ENCODE measurements around the gene NUDT13.

GRCh38 chr10:73139251-73139650, 29.0 kb downstream of the NUDT13 start:
- TF ChIP-seq CTCF (IDR thresholded peaks at IDR 0.05; ENCODE audit: insufficient read depth, low read length) (no peak), GABPA (IDR thresholded peaks at IDR 0.05; ENCODE audit: low read depth) (no peak), SPI1 (IDR thresholded peaks at IDR 0.05; ENCODE audit: borderline replicate concordance, low read depth) (no peak), REST (IDR thresholded peaks at IDR 0.05; ENCODE audit: insufficient replicate concordance, low read depth) (no peak)

Data from HL-60 (cell line).